ENCODE measurements around the gene UBE2S.
"Not testable (repeated sequence)": the region's sequence is repeated elsewhere in the genome, so short reads cannot be mapped to it uniquely, and the experiment has no call there.

The UBE2S gene

DNA sequence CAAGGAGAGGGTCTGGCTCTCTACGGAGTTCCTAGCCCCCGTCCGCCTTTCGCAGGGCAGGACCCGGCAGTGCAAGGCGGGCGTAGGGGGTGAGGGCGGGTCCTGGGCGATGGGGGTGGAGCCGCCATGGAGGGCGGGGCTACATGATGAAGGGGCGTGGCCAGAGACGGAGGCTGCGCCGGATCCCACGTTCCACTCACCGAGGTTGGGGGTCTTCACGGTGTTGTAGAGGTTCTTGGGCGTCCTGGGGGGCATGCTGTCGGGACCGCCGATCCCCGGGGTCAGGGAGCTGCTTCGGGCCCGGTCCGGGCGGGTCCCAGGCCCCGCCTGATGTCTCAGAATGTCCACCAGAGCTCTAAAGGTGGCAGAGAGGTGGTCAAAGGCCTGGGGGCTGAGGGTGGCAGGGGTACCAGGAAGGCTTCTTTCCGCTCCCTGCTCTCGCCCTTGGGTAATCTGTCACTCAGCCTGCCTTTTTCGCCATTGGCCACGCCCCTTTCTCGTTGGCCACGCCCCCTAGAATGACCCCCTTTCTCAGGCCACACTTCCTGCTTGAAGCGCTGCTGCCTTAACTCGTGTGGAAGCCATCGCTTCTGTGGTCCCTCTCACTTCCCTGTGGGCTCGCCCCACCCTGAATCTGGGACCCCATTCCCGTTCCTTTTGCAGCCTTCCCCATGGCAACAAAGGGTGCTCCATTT, 33.0 kb upstream of the UBE2S start:
- no peak for DNase-seq (ENCODE audit: low read depth)

GRCh38 chr19:55439052-55439451, 31.5 kb upstream of the UBE2S start:
- no peak for DNase-seq (ENCODE audit: low read depth)

DNA sequence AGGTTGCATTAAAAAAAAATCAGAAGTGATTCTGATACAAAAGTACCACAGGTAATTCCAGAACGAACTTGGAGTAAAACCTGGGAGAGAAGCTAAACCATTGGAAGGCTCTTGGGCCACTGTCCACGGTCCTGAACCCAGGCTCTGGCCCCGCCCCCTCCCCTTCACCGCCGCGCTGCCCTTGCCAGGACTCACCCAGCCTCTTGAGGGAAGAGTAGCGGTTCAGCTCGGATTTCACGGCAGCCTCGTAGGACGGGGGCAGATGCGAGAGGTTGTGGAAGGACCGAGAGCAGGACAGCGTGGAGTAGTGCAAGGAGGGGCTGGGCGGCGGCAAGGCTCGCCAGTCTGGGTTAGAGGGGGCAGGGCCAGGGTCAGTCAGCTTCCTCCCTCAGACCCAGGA, 29.8 kb upstream of the UBE2S start:
- no peak for DNase-seq (ENCODE audit: low read depth)

DNA sequence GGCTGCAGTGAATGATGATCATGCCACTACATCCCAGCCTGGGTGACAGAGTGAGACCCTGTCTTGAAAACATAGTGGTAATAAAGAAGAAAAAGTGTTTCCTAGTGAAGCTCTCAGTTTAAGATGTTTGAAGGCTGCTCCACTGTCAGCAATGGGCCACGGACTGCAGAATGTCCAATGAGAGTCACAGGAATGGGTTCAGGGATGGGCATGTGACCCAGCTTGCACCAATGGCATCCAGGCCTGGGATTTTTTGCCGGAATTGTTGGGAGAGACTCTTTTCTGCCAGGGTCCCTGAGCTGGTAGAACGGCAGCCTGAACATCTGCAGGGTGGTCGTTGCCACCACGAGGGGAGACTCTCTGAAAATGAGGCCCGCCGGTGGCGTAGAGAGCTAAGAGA, 29.3 kb upstream of the UBE2S start:
- DNase-seq (ENCODE audit: low read depth), result no peak

GRCh38 chr19:55435020-55435419, 27.4 kb upstream of the UBE2S start:
- DNase-seq (ENCODE audit: low read depth), result no peak

DNA sequence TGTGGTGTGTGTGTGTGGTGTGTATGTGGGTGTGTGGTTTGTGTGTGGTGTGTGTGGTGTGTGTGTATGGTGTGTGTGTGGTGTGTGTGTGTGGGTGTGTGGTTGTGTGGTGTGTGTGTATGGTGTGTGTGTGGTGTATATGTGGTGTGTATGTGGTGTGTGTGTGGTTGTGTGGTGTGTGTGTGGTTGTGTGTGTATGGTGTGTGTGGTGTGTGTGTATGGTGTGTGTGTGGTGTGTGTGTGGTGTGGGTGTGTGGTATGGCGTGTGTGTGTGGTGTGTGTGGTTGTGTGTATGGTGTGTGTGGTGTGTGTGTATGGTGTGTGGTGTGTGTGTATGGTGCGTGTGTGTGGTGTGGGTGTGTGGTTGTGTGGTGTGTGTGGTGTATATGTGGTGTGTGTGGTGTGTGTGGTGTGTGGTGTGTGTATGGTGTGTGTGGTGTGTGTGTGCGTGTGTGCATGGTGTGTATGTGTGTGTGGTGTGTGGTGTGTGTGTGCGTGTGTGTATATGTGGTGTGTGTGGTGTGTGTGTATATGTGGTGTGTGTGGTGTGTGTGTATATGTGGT, 26.9 kb upstream of the UBE2S start:
- no peak for DNase-seq (ENCODE audit: low read depth)

DNA sequence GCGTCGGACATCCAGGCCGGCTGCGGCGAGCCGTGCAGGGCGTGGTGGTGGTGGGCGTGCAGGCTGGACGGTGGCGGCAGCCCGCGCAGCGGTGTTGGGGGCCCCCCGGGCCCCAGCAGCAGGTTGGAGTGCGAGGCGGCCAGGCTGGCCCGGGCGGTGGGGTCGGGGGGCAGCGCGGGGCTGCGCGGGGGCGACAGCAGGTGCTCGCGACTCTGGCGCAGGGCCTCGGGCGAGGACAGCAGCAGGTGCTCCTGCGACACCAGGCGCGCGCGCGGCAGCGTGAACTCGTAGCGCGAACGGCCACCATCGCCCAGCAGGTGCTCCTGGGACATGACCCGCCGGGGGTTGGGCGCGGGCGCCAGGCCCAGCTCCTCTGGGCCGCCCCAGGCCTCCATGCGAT, 25.7 kb upstream of the UBE2S start:
- DNase-seq (ENCODE audit: low read depth), result no peak

DNA sequence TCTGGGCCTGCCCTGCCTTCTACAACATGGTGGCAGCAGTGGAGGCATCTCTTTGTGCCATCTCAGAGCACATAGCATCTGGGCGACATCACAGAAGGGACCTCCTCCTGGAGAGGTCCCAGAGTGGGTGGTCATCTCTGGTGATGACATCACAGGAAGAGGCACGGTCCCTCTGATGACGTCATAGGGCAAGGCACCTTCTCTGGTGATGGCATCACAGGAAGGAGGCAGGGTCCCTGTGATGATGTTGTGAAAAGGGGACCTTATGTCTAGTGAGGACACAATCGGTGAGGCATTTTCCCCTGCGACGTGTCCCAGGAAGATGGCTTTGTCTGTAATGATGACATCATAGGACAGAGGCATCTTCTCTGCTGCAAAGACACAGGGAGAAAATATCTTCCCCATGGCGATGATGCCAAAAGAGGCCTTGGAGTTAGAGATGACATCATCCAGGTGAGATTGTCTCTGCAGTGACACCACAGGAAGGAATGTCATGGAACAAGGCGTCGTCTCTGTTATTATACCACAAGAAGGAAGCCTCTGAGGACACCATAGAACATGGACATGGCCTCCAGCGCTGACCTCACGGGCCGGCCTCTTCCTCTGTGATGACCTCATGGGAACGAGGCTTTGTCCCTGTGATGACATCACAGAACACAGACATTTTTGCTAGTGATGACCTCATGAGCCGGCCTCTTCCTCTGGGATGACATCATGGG, 24.8 kb upstream of the UBE2S start:
- no peak for DNase-seq (ENCODE audit: low read depth)

DNA sequence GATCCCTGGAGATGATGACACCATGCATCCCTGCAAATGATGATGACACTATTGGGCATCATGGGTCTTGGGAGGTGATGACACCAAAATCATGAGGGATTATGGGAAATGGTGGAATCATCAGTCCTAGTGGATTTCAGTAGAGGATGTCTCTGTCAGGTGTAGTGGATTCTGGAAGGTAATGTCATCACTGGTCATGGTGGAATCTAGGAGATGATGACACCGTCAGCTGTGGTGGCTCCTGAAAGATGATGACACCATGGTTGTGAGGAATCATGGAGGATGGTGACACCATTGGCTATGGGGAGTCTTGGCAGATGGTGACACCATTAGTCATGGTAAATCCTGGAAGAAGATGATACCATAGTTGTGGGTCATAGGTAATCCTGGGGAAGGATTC, 23.6 kb upstream of the UBE2S start:
- DNase-seq (ENCODE audit: low read depth), result no peak

- DNase-seq (ENCODE audit: low read depth), result no peak
Measured at GRCh38 chr19:55426042-55426441, 18.5 kb upstream of the UBE2S start.

- DNase-seq (ENCODE audit: low read depth), result no peak
Measured at GRCh38 chr19:55424518-55424917, 16.9 kb upstream of the UBE2S start.

DNA sequence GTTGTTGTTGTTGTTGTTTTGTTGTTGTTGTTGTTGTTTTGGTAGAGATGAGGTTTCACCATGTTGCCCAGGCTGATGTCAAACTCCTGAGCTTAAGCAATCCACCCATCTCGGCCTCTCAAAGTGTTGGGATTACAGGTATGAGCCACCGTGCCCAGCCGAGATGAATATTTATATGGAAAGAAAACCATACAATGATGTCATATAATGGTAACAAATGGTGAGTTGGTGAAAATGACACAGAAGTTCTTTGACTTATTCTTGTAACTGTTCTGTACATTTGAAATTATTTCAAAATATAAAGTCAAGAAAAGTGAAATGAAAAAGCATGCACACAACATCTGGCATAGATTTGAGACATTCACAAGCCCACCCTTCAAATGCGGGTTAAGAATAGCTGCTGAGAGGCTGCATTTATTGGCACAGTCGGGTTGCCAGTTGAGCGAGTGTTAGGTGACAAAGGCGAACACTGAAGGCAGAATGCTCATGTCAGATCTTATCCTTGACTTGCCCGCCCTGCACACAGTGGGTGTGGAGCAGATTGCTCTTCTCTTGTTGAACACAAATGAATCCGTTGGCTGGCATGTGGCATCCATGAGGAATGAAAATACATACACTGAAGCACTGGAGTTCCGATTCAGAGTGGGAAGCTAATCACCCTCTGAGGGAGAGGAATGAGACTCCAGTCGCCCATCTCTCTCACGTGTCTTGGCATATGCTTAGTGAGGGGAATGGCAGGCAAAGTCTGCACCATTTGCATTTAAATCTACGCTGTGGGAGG, 15.8 kb upstream of the UBE2S start:
- DNase-seq (ENCODE audit: low read depth), result no peak

- not testable (repeated sequence) for DNase-seq (ENCODE audit: low read depth)
Measured at GRCh38 chr19:55421281-55421680, 13.7 kb upstream of the UBE2S start.

- DNase-seq (ENCODE audit: low read depth), result no peak
Measured at GRCh38 chr19:55419624-55420236, 12.1 kb upstream of the UBE2S start.

DNA sequence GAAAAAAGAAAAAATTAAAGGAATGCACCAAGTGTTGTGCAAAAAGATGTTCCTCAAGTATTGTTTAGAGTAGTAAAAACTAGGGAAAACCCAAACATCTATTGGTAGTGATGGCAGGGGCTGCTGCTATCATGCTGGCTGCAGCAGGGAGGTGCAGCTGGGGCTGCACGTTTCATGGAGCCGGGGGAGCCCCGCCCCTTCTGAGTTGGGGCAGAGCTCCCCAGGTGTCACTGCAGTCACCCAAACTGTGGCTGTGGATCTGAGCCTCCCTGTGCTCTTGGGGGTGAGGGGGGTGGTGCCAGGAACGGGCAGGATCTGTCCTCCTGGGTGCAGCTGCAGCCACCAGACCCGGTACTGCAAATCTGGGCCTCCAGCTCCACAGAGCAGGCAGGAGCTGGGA, 11.5 kb upstream of the UBE2S start:
- DNase-seq (ENCODE audit: low read depth), result no peak

GRCh38 chr19:55418185-55418584, 10.6 kb upstream of the UBE2S start:
- DNase-seq (ENCODE audit: low read depth), result no peak

- no peak for DNase-seq (ENCODE audit: low read depth)
Measured at GRCh38 chr19:55410168-55410567, 2.6 kb upstream of the UBE2S start.

DNA sequence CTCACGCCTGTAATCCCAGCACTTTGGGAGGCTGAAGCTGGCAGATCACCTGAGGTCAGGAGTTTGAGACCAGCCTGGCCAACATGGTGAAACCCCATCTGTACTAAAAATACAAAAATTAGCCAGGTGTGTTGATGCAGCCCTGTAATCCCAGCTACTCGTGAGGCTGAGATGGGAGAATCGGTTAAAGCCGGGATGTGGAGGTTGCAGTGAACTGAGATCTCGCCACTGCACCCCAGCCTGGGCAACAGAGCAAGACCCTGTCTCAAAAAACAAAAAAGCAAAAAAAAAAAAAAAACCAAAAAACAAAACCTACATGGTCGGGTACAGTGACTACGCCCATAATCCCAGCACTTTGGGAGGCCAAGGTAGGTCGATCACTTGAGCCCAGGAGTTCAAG, 1.6 kb upstream of the UBE2S start:
- DNase-seq (ENCODE audit: low read depth), result not testable (repeated sequence)

DNA sequence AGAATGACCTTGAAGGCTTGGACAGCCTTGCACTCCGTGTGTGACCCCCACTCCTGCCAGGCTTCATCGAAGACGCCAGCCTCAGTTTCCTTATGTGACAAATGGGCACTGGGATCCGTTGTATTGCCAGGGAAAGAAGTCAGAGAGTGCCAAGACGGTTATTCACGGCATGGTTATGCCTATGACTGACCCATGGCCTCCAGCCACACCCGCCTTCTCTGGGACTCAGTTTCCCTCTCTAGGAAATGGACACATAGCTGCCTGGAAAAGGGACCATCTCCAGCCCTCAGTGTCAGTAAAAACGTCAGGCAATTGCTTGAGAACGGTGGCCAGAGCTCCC, 915 bp upstream of the UBE2S start:
- no peak for DNase-seq (ENCODE audit: low read depth)

- peak; percentile 92 for DNase-seq (ENCODE audit: low read depth)
Measured at GRCh38 chr19:55407800-55408532, 378 bp upstream of the UBE2S start.

- no peak for DNase-seq (ENCODE audit: low read depth)
Measured at GRCh38 chr19:55406826-55407549, 600 bp downstream of the UBE2S start.
